HPDE6-E6E7 (cell line): ENCODE measurements around the gene DHFR.
"Not testable (repeated sequence)": the region's sequence is repeated elsewhere in the genome, so short reads cannot be mapped to it uniquely, and the experiment has no call there.

Experiments used
- DNase-seq: peaks from one replicate; pipeline ENCODE4 v3.0.0; 2011; ENCODE audit warnings: missing footprints; ENCODE audit errors: extremely low spot score

The DHFR gene

DNA sequence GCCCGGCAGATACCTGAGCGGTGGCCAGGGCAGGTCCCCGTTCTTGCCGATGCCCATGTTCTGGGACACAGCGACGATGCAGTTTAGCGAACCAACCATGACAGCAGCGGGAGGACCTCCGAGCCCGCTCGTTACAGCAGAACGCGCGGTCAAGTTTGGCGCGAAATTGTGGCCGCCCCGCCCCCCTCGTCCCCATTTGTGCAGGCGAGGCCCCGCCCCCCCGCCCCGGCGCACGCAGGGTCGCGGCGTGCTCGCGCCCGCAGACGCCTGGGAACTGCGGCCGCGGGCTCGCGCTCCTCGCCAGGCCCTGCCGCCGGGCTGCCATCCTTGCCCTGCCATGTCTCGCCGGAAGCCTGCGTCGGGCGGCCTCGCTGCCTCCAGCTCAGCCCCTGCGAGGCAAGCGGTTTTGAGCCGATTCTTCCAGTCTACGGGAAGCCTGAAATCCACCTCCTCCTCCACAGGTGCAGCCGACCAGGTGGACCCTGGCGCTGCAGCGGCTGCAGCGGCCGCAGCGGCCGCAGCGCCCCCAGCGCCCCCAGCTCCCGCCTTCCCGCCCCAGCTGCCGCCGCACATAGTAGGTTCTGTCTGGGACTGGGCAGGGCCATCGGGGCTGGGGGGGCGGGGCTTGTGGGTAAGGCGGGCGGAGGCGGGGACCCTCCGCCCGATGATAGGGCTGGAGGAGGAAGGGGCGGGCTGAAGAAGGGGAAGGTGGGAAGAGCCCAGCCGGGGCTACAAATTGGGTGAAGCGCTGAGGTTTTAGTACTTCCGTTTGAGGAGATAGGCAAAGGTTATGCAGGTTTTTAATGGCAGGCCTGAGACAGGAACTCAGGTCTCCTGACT lies at the start of gene DHFR, which contains the start of gene MSH3:
DHFR (minus strand) TSS at position 593 of the 840 bp plus-strand sequence; CDS start at position 99, 494 bp downstream.
MSH3 (plus strand) TSS at position 262 of the 840 bp plus-strand sequence; CDS start at position 338, 76 bp downstream.
- DNase-seq: peak; percentile 85

DNA sequence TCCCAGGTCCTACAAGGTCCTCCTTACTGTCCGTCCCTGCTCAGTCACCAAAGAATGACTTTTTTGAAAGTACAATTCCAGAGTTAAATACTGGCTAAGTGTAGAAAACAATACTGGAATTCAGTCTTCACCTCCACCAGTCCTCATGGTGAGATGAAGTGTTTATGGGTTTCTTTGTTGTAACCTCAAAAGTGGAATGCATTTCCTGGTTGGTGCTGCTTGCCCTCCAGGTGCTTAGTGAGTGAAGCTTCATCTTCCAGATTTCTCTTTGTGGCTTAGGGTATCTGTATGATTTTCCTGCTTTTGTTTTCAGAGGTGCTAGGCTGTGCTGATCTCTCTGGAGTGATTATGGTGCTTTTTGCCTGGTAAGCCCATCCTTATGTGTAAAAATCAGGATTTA lies 49.4 kb upstream of the DHFR start:
- DNase-seq: no peak

DNA sequence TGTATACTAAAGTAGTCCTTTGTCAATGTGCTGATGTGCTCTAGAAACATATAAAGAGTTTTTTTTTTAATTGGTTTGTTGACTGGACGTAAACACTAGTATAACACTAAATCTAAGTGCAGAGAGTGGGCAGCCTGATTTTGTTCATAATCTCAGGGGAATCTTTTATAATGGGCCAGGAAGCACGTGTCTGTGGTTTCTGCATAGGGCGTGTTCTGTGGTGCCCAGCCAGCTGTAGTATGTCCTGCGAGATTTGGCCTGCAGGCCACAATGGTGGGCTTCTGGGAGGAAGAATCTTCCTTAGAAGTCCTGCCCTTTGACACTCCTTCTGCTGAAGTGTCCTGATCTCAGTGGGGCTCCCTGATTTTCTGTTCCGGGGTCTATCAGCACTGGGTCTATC lies 49.0 kb upstream of the DHFR start:
- DNase-seq: no peak

DNA sequence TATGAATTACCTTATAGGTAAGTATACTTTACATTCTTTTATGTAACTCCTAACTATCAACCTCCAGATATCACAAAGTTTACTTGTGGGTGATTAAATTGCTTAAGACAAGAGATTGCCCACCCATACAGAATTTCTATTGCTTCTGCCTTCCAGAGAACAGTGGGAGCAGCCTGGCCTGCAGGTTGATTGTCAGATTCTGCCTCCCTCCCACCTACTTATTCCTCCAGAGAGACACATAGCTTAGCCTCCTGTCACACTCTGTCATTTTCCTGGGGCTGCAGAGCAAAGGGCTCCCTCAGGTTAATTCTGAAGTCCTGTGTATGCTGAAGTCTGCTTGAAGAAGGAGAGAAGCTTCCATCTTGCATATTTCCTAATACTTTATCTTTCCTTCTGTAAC lies 48.5 kb upstream of the DHFR start:
- DNase-seq: no peak

DNA sequence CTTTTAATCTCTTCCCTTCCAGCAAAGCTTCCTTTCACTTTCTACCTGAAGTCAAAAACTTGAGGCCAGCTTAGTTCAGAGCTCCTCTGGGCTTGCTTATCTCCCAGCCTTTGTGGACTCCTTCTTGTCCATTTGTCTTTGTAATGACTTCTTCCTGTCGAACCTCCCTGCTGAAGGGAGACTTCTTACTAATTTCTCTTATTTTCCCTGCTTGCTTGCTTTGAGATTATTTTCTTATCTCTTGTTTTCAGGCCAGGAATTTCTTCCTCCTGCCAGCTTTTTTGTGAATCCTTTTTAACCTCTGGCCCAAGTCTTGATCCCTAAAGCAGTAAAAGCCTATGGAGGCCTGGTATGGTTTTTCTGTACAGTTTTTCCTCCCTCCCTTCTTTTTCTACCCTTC lies 46.8 kb upstream of the DHFR start:
- DNase-seq: no peak

DNA sequence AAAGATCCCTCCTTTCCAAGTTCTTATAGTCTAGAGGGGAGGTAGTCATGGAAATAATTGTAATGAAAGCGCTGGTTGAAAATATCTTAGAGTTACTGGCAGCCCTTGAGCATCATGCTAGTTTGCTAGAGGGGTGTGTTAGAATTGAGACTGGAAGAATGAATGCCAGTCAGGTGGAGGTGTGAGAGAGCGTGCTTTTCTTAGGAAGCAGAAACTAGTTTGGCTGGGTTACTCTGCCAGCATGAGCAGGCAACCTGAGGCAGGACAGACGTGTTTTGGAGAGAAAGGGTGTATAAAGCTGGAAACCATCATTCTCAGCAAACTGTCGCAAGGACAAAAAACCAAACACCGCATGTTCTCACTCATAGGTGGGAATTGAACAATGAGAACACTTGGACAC lies 43.6 kb upstream of the DHFR start:
- no peak for DNase-seq

DNA sequence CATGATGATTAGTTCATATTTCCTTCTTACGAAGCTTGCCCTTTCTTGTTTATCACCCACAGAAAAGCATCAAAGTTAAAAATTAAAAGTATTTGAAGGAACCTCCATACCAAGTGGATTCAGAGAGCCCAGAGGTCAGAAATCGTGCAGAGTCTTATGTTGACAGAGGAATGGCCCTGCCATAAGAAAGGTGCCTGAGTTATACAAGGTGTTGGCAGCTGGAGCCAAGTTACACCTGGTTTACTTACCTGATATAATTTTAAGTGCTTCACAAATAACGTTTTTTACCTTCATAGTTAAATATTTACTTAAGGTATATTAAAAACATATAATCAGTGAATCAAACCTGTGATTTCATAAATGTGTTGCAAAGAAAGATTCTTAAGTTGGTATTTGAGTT lies 42.3 kb upstream of the DHFR start:
- DNase-seq: no peak

DNA sequence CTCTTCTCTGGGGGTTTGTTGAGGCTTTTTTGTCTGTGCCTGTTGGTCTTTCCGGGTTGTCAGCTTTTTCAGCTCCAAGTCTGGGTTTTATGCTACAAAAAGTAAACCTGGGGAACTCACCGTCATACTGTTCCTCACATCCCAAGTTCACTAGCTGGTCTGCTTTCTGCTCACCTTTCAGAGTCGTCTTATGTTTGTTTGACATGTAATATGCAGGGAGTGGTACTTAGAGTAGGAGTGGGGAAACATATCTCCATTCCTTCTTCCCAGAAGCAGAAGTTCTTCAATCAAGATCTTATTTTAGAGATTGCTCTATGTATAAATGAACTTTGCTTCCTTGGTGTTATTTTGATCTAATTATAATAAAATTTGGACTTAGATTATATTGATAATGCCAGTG lies 41.7 kb upstream of the DHFR start:
- DNase-seq: no peak

DNA sequence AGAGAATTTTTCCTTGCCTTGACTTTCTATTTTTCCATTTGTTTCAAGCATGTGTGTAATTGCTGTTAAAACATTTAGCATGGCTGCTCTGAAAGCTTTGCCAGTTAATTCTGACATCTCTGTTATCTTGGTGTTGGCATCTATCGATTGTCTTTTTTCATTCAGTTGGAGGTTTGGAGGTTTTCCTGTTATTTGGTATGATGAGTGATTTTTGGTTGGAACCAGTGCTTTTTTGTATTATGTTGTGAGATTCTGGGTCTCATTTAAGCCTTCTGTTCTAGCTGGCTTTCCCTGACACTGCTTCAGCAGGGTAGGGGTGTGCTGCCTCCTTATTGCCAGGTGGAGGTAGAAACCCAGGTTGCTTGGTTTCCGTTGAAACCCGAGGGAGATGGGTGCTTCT lies 40.9 kb upstream of the DHFR start:
- DNase-seq: no peak

DNA sequence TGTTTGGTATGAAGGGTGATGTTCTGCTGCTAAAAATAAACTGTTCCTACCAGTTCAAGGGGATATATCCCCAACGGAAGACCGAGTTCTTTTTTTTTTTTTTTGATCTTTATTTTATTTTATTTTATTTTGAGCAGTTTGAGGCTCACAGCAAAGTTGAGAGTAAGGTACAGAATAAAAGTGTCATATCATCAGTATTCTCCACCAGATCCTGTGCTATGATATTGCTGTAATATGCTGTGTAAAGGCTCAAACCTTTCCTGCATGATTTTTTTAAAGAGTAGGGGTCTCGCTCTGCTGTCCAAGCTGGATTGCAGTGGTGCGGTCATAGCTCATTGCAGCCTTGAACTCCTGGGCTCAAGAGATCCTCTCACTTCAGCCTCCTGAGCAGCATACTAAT lies 34.8 kb upstream of the DHFR start:
- DNase-seq: no peak

DNA sequence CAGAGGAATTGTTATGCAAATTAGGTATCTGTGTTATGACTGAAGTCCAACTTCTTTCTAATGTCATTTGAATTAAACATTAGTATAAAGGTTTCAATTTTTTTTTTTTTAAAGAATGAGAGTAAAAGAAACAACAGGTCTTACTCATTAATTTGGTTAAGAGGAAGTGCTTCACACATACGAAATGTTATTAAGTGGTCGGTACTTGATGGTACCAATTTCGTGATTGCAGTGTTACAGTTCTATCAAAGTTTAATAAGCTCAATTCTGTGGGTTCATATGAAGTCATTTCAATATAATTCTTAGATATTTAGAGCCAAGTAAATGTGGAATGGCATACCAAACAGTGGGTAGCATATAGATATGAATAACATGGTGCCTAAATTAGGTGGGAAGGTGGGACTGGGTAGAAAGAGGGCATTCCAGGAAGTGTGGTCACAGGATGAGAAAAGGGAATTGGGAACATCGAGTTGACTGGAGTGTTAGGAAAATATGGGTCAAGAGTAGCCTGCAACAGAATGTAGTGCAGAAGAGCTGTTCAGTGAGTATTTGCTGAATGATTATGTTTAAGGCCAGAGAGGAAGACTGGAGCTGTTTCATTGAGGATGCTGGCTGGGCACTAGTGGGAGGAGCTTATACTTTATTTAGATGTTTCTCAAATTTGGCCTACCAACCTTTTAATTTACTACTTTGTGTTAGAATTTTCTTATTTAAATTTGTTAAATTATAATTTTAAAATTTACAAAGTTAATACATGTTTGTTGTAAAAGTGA lies 34.1 kb upstream of the DHFR start:
- DNase-seq: no peak

DNA sequence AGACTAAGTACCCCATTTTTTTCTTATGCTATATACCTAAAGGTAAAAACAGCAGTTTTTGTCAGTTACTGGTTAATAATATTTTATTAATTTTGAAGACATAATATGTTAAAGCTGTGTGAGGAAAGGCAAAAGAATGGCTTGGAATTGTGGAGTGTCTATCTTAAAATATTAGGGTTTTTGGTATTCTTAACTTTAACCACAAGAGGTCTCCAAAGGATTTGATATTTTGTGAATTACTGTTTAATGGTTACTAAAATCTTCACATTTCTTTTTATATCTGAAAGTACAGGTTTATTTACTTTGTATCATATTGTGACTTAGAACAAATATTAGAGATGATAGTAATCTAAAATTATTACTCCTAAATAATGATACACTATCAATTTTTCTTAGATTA lies 32.0 kb upstream of the DHFR start:
- DNase-seq: no peak

DNA sequence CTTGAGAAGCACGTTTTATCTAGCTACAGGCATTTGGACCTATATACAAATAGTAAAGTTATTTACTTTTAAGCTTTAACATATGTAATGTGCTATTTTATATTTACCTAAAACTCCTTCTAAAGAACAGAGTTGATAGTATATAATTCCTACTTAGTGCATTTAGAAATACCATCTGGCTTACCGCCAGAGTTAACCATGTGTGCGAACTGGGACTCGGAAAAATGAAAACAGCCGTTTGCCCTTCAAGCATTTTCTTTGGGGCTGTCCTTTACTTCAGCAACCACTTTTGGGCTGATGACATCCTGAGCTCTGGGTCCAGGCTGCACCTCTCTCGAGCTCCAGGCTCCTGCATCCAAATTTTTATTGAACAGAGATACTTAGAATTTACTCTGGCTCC lies 21.9 kb upstream of the DHFR start:
- DNase-seq: no peak

DNA sequence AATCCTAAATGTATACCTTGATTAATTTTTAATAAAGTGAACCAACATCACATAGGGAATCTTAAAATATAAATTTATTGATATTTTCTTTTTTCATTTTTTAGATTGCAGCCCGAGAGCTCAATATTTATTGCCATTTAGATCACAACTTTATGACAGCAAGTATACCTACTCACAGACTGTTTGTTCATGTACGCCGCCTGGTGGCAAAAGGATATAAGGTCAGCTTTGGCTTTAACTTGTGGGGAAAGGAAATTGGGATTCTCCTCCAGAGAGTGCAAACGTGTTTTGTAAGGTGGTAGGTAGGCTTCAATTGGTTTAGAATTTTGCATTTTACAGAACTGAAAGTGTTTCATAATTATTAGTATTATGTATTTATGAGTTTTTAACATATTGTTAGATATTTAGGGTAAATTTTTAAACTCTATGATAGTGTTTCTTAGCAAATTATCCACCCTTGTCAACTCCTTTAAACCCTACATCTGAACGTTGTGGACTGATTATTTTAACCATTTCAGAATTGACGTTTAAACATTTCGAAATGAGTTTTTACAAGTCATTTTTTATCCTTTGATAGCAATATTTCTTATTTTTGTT lies 17.5 kb upstream of the DHFR start:
- peak; percentile 32 for DNase-seq

DNA sequence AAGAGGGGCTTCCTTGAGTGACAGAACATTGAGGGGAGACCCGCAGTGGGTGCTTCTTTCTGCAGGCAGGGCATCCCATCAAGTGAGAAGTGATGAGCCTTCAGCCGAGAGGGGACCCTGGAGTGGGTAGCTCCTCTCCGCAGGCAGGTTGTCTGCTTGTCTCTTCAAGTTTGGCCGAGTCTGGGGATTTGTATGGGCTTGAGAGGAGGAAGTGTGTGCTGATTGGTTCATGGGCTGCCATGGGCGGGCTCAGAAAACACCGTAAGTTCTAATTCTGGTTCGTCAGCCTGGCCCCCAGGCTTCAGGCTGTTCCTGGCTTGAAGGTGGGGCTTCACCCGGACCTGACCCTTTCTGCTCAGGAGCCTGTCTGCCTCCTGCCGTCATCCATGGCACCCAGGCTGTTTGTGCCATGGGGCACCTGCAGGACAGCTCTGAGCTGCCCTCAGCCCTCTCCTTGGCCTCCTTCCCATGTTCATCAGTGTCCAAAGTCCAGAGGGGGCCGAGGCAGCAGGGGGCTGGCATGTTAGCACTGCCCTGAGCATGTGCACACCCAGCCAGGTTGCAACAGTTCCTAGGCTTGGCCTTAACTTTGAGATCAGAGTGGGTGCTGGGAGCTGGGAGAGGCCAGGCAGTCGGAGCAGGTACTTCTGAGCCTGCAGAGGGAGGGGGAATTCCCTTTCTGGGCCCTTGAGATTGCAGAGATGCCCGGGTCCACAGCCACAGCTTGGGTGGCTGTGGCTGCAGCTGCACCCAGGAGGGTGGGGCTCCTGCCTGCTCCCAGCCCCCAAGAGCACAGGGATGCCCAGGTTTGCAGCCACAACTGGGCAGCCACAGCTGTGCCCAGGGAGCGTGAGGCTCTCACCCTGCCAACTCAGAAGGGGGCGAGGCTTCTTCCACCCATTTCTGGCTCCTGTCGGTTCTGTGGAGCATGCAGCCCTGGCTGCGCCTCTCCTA lies 13.5 kb upstream of the DHFR start:
- no peak for DNase-seq

DNA sequence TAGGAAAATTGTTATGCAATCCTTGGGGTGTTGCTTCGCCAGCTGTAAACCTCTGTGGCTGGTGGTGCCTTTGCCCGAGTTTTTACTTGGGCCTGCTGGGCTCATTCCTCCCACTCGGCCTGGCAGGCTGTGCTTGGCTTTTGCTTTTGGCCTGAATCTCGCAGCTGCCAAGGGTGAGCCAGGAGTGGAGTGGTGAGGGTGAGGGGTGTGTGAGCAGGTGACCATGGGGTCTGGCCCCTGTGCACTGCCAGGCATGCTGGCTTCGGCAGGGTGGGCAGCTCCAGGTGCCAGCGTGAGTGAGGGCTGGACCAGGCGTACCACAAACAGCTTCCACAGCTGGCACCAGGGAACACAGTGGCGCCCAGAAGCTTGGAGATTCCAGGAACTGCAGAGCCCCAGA lies 12.6 kb upstream of the DHFR start:
- no peak for DNase-seq

DNA sequence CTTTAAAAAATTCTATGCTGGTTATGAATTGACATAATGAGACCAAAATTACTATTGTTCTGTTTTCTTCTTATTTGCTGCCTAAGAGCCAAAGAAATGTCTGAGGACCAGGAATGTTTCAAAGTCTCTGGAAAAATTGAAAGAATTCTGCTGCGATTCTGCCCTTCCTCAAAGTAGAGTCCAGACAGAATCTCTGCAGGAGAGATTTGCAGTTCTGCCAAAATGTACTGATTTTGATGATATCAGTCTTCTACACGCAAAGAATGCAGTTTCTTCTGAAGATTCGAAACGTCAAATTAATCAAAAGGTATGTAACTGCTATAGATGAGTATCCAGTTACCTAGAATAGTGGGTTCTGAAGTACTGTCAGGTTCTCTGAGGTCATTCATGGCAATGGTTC lies 10.3 kb upstream of the DHFR start:
- DNase-seq: no peak

DNA sequence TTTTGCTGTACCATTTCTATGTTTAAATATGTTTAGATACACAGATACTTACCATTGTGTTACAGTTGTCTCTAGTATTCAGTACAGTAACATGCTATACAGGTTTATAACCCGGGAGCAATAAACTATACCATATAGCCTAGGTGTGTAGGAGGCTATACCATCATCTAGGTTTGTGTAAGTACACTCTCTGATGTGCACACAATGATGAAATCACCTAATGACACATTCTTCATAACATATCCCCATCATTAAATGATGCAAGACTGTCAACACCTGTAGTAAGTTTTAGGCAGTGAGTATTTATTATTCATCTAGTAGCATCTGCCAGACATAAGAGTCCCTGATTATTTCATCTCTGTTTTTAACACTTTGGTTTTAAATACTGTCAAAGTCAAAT lies 7.3 kb upstream of the DHFR start:
- DNase-seq: no peak

DNA sequence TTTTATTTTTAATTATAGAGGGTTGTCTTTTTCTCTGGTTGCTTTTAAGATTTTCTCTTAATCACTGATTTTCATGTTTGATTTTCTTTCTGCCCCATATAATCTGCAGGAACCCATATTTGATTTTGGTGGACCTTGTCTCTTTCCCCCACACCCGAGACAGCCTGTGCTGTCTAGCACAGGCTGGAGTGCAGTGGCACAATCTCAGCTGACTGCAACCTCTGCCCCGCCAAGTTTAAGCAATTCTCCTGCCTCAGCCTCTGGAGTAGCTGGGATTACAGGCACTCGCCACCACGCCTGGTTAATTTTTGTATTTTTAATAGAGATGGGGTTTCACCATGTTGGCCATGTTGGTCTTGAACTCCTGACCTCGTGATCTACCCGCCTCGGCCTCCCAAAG lies 5.9 kb upstream of the DHFR start:
- DNase-seq: not testable (repeated sequence)

DNA sequence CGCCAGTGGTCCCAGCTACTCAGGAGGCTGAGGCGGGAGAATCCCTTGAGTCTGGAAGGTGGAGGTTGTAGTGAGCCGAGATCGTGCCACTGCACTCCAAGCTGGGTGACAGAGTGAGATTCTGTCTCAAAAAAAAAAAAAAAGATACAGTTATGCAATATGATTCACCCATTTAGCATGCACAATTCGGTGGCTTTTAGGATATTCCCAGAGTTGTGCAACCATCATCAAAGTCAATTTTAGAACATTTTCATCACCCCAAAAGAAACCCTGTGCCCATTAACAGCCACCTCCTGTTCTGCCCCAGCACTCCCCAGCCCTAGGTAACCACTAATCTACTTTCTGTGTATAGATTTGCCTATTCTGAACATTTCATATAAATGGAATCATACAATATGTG lies 4.3 kb upstream of the DHFR start:
- no peak for DNase-seq

DNA sequence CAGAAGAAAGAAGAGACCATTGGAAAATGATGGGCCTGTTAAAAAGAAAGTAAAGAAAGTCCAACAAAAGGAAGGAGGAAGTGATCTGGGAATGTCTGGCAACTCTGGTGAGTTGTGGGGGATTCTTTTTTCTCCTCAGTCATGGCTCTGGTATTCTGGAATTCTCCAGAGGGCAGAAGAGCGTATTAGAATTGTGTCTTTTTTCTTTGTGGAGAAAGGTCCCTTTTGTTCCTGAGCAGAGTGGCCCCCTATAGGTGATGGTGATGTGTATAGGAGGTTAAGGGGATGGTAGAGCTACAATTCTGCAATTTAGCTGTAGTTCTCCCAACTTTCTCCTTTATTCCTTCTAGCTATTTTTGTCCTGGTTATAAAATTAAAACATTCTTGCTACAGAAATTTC lies 1.6 kb upstream of the DHFR start:
- no peak for DNase-seq
